ENCODE measurements around the gene KTN1.

KTN1 gene

DNA sequence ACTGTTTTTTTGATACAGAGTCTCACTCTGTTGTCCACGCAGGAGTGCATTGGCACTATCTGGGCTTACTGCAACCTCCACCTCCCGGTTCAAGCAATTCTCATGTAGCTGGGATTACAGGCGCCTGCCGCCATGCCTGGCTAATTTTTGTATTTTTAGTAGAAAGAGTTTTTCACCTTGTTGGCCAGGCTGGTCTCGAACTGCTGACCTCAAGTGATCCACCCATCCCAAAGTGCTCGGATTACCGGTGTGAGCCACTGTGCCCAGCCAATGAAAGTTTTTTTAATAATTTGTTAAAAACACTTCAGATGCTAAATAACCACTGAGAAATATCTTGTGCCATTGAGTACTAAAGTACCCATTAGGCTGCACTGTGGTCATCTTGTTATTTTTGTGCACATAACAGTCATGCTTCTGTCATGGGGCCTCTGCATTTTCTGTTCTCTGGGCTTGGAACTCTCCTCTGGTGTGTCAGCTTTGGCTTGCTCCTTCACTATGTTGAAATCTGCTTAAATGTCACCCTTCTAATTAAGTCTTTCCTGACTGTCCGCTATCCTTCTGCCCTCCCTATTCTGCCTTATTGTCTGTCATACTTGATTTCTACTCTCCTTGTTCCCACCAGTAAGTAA lies 105.1 kb downstream of the KTN1 start:
- no peak for DNase-seq

DNA sequence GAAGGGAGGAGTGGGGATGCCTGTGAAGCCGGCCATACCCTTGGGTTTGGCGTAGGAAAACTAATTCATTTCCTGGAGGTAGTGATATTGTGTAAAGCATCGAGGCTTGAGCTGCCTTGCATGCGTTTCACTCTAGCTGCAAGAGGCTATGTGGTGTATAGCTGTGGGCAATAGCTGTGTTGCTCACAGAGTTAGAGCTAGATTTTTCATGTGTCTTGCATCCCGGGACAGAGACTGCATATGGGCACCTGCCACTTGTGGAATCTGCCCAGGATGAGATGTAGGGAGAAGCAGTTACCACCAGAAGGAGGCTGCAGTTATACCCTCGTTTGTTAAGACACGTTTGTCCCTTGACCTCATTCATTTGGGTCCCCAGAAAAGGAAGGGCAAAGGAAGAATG lies 106.7 kb downstream of the KTN1 start:
- no peak for DNase-seq

DNA sequence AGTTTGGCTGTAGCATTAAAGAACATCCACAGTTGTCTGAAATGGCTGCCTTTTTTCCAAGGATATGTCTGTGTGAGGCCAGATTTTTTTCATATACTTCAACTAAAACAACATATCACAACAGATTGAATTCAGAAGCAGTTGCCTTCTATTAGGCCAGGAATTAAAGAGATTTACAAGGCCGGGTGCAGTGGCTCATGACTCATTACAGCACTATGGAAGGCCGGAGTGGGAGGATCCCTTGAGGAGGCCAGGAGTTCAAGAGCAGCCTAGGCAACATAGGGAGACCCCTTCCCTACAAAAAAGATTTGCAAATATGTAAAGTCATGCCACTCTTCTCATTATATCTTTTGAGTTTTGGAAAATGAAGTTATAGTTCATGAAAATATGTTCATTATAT lies 108.6 kb downstream of the KTN1 start:
- DNase-seq, result no peak

GRCh38 chr14:55689981-55690871 lies 110.2 kb downstream of the KTN1 start:
- no peak for DNase-seq

DNA sequence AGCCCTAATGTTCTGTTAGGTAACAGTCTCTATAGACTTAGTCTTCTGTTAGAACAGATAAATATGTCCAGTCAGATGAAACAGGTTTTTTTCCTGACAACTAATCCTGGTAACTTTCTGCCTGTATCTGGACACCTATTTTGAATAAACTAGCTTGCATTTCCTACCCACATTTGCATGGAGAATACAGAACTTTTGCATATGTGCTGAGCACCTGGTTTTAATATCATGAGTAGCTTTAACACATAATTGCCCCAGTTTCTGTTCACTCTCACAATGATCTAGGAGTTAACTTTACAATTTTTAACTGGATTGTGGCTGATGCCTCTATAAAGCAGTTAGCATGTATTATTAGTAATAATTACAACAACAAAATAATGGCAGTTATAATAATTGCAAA lies 111.7 kb downstream of the KTN1 start:
- no peak for DNase-seq

GRCh38 chr14:55693904-55694303 lies 113.9 kb downstream of the KTN1 start:
- DNase-seq, result no peak

- no peak for DNase-seq
These were observed 117.4 kb downstream of the KTN1 start for GRCh38 chr14:55697414-55697861.

- no peak for DNase-seq
These were observed 118.0 kb downstream of the KTN1 start for GRCh38 chr14:55698051-55698450.

DNA sequence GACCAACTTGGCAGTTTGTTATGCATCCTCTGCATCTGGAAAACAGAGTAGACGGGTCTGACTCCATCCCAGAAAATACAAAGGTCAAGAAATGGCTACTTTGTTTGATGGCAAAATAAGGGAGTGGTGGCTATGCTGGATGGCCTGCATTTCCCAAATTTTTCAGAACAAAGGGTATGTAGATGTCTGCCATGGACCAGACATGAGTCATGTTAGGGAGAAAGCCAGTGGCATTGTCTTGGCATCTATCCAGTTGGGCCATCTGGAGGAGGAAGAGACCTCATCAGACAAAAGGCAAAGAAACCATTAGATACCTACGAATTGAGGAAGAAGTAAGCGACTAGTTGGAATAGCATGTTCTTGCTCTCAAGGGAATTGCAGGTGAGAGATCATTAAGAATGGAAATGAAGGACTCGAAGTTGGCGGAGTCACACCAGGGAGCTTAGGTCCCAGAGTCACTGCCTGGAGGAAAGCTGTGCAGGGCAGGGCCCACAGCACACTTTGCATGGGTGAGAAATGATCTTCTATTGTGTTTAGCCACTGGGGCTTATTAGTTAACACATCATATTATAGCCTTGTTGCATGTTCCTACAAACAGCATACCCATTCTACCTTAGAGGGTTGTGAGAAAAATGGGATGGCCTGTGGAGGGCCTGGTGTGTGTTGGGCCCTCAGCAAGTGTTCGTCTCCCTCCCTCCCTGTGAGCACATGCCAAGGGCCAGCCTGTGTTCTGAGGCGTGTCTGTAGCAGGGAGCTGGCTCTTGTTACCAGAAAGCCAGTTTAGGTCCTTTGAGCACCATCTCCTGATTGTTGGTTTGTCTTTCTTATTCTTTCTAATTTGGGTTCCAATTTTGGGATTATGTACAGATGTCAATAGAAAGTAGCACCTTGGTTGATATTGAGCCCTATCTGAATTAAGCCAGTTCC lies 119.4 kb downstream of the KTN1 start:
- no peak for DNase-seq

GRCh38 chr14:55701638-55702037 lies 121.6 kb downstream of the KTN1 start:
- DNase-seq, result no peak

DNA sequence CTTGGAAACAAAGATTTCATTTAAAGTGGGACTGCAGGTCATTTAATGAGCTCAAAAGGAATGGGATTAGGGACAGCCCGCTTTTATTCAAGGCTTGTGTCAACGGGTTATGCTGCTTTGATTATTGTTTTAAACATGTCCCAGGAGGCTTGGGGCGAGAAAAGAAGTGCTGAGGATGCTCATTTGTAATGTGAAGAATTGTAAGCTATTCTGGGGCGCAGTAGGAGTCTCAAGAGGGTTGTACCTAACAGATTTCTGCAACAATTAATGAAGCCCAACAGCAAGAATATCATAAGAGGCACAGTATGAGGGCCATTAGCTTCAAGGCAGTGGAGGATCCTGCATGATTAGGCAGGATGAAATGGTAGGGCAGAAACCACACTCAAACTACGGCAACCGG lies 122.5 kb downstream of the KTN1 start:
- DNase-seq, result no peak

DNA sequence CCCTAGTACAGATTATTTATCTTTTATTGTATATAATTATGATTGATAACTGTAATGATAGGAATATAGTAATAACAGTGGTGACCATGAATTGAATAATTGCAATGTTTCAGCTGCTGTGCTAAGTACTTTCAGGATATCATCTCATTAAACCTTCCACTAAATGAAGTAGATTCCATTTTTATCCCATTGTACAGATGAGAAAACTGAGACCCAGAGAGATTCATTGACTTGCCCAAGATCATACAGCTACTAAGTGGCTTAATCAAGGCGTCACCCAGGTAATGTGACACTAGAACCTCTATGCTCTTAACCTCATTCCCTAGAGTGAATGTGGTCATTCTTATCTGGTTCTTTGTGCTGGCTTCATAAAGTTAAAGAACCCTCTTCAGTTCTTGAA lies 124.6 kb downstream of the KTN1 start:
- DNase-seq, result no peak

DNA sequence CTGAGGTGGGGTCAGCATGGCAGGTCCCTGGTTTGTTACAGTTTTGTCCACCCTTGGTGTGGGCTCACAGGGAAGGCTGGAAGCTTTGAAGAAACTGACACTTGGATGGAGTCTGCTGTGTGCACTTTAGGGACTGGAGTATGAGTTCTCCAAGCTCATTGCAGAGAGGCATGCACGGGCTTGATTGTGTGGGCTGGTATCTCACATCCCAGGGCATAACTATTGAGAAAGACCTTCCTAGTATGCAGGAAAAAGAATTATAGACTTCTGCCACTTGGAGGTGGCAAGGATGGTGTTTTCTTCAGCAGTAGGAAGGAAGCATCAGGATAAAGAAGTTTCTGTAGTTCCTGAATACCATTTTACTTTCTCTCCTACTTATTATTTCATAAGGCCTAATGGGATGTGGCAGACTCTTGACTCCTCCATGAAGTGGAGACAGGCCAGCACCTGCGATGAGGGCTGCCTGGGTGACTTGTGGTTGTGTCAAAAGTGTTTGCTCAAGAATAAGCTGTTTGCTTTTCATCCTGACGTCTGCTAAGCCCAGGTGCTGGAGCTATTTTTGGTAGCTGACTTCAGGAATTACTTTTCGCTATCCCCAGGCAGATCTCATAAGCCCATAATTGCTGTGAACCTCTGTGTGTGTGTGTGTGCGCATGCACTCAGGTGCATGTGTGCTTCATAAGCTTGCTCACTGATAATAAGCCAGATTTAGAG lies 125.8 kb downstream of the KTN1 start:
- no peak for DNase-seq

- DNase-seq, result no peak
These were observed 126.3 kb downstream of the KTN1 start for GRCh38 chr14:55706365-55706684.

- DNase-seq, result no peak
These were observed 126.9 kb downstream of the KTN1 start for GRCh38 chr14:55706893-55707292.

- peak in 2 of 6 experiments; percentile 6 to 8 for DNase-seq
These were observed 127.4 kb downstream of the KTN1 start for GRCh38 chr14:55707365-55707804.

GRCh38 chr14:55710506-55711041 lies 130.6 kb downstream of the KTN1 start:
- DNase-seq, result no peak

DNA sequence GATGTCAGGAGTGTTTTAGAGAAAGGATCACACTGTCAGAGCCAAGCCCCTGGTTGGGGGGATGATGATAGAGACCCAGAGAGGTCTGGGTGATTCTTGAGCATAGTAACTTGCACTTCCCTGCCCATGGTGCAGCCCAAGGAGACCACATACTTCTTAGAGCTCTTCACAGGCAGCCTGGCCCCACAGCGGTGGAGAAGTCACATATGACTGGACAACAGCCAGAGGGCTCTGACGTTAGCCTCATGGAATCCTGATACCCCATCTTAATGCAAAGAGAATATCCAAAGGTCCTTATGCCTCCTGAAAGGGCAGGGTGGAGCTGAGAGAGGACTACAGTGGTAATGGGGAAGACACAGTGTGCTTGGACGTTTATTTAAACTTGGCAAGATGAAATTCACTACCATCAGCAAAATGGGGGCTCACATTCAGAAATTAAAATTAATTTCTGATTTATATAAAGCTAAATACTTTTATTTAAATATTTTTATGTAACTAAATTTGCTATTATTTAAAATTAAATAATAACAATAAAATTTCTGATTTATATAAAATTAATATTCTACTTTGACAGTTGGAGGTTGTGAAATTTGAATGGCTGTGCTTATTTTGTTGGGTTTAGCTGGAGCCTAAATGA lies 131.3 kb downstream of the KTN1 start:
- no peak for DNase-seq

DNA sequence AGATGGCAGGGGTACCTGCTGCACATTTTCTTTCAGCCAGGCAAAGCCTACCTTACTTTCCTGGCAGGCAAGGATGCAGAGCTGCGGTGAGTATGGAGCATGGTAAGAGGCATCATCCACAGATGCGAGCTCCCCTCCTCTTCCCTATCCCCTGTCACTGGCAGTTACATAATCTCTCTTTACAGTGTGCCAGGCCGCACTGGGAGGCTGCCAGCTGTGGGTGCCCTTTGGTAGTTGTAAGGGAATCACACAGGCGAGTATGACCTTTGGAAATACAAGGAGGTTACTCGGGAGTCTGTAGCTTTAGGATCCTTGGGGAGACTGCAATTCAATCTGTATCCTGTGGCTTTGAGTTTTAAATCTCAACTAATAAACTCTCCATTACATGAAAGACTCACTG lies 132.5 kb downstream of the KTN1 start:
- no peak for DNase-seq

DNA sequence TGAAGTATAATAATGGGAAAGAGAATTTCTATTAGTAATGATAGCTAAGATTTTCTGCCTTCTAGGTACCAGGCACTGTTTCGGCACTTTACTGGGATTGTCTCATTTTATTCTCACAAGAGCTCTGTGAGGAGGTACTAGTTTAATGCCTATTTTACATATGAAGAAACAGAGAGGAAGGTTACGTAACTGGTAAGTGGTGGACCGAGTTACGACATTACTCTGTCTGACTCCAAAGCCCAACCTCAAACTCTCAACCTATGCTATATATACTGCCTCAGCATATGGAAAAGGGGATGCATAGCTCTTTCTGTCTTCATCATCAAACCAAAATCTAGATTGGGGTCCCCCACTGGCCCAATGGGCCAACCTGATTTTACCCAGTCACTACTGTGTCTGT lies 133.5 kb downstream of the KTN1 start:
- no peak for DNase-seq

- no peak for DNase-seq
These were observed 135.9 kb downstream of the KTN1 start for GRCh38 chr14:55715889-55716288.

DNA sequence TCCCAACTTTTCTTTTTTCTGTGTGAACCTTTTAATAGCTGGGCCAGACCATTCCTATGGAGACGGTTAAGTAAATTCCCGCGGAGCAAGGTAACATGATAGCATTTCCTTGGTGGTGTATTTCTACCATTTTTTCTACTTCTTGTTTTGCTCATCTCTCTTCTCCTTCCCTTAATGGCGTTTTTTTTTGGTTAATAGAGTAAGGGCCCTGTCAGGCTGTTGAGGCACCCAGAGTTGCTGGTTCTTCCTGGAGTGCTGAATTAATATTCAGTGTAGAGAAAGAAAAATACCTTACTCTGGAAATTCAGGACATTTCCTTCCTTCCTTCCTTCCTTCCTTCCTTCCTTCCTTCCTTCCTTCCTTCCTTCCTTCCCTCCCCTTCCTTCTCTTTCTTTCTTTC lies 137.6 kb downstream of the KTN1 start:
- DNase-seq, result no peak

All from stimulated activated naive CD4-positive, alpha-beta T cell (primary cell).